ENCODE results near the gene ENOX1.

ENOX1 gene

DNA sequence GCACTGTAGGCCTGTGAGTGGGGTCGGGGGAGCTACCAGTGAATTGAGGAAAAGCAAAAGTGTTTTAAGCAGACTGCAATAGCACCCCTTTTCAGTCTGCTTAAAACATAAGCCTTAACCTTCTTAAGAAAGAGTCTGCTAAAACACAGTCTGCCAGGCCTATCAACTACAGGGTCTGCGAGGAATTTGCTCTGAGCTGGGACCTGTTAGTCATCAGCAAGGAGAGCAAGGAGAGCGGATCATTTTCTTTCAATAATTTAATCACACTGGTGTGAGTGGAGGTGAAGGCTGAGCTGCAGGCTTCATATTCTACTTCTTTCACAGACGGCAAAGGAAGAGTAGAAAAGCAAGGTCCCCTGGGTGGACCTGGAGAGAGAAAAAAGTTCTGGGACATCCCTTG lies 342.7 kb downstream of the ENOX1 start:
- TF ChIP-seq ZFX (IDR thresholded peaks at IDR 0.05) = no peak
- TF ChIP-seq, protein P1, sequence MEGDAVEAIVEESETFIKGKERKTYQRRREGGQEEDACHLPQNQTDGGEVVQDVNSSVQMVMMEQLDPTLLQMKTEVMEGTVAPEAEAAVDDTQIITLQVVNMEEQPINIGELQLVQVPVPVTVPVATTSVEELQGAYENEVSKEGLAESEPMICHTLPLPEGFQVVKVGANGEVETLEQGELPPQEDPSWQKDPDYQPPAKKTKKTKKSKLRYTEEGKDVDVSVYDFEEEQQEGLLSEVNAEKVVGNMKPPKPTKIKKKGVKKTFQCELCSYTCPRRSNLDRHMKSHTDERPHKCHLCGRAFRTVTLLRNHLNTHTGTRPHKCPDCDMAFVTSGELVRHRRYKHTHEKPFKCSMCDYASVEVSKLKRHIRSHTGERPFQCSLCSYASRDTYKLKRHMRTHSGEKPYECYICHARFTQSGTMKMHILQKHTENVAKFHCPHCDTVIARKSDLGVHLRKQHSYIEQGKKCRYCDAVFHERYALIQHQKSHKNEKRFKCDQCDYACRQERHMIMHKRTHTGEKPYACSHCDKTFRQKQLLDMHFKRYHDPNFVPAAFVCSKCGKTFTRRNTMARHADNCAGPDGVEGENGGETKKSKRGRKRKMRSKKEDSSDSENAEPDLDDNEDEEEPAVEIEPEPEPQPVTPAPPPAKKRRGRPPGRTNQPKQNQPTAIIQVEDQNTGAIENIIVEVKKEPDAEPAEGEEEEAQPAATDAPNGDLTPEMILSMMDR (conservative IDR thresholded peaks at IDR 0.05) = no peak
- no peak overlapping the region for H3K27ac ChIP-seq

DNA sequence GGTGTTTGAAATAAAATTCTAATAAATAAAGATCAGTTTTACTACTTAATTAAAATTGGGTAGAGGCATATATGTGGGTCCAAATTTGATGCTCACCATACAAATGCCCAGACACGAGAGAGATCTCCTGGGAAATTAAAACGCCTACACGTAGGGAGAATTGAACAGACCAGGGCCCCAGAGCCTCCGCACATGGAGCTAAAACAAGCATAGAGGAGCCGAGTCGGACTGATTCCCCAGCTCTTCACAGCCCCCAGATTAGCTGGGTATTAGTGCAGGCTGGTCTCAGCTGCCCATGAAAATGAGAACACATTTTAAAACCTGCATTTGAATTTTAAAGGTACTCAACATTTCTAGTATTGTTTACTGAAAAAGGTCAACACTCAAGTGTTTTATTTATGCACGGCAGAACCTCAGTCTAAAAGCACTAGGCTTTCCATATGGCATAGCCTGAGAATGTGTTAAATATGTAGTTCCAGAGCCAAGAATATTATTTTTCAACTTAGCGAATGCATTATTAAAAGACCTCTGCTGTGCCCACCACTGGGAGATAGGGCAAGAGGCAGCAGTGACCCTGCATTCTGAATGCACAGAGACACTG lies 344.8 kb downstream of the ENOX1 start:
- no peak overlapping the region; the same call in 1 of the 2 replicates for H3K27ac ChIP-seq
- TF ChIP-seq, protein P1 (conservative IDR thresholded peaks at IDR 0.05) = no peak
- TF ChIP-seq ZFX (IDR thresholded peaks at IDR 0.05) = no peak

DNA sequence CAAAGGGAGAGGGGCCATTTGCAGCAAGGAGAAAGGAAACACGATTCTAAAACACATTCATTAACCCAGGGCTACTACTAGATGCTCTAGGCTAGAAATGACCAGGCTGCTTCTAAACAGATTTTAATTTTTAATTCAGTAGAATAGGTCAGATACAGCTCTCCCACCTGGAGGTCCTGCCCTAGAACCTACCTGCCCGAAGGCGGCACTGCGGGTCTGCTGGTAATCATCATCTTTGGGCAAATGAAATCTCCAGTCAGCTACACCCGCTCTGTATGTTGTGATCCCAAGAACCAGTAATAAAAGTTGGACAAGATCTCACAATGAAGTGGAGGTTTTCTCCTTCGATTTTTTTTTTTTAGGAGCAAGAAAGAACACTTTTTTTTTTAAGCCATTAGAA lies 345.3 kb downstream of the ENOX1 start:
- TF ChIP-seq, protein P1 (conservative IDR thresholded peaks at IDR 0.05) = no peak
- TF ChIP-seq ZFX (IDR thresholded peaks at IDR 0.05) = no peak
- H3K27ac ChIP-seq = no peak overlapping the region; the same call in 1 of the 2 replicates

DNA sequence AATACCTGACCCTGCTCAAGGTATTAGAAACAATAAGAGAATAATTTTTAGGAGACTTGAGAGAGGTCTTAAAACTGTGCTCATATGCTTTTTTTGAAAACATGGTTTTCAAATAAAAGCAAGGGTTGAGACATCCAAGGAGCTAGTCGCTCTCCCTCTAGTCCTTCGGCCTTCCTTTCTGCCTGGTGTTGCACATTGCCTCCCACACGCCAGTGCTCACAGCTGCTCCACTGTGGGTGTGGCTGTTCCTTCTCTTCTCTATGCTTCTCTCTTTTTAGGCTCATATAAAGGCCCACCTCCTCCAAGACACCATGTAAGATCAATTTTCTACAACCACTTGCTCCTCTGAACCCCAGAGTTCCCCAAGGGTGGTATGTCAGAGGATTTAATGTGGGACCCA lies 352.6 kb downstream of the ENOX1 start:
- TF ChIP-seq ZFX (IDR thresholded peaks at IDR 0.05) = no peak
- TF ChIP-seq, protein P1 (conservative IDR thresholded peaks at IDR 0.05) = no peak
- H3K27ac ChIP-seq = no peak overlapping the region

DNA sequence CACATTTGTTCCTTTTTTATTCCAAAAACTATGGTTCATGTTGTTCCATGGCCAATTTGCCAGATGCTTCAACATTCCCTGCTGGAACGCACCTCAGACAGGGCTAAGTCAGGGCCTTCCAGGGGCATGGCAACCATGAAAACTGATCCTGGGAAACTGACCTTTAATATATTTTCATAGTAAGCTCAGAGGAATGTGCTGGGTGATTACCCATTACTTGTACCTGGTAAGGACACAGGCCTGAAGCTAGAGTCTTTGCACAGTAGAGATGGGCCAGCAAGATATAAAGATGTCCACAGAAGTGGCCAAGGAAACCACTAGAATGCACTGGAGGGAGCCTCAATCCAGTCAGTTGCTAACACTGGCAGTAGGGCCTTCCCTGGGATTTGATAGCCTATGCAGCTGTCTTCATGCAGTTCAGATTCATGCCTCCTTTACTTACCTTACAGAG lies 353.1 kb downstream of the ENOX1 start:
- TF ChIP-seq ZFX (IDR thresholded peaks at IDR 0.05) = no peak
- TF ChIP-seq, protein P1 (conservative IDR thresholded peaks at IDR 0.05) = no peak
- no peak overlapping the region for H3K27ac ChIP-seq

DNA sequence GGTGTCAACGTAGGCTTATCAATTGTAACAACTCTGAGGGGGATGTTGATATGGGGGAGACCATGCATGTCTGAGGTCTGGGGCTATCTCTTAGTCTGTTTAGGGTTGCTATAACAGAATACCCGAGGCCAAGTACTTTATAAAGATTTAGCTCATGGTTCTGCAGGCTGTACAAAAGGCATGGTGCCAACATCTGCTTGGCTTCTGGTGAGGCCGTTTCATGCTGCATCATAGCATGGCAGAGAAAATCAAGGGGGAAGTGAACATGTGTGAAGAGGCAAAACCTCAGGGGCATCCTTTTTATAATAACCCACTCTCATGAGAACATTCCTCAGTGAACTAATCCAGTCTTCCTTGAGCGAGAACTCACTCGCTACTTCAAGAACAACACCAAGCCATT lies 353.8 kb downstream of the ENOX1 start:
- TF ChIP-seq, protein P1 (conservative IDR thresholded peaks at IDR 0.05) = no peak
- TF ChIP-seq ZFX (IDR thresholded peaks at IDR 0.05) = no peak
- H3K27ac ChIP-seq = no peak overlapping the region

DNA sequence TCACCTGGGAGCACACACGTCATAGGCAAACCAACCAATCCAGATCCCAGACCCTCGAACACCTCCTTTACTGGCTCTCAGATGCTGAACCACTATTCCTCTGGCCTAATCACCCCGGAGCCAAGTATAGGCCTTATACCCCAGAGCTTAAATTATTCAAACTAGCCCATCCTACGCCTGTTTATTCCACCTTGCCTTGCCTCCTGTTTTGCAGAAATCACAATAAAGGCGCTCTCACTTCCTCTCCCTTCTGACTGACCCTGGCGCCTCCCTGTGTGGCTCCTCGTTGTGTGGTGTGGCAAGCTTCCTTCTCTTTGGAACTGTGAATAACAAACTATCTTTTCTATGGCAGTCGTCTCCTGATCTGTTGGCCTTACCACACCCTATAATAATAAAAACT lies 354.9 kb downstream of the ENOX1 start:
- H3K27ac ChIP-seq = no peak overlapping the region

More for the DNA sequence above, 354.9 kb downstream of the ENOX1 start:
- TF ChIP-seq, protein P1 (conservative IDR thresholded peaks at IDR 0.05) = no peak
- no peak for TF ChIP-seq ZFX (IDR thresholded peaks at IDR 0.05)

Data from C4-2B (cell line).